IMR-90 (cell line): ENCODE results near the gene PLTP. TPM values are rescaled to one million over a fixed set of nuclear protein-coding genes. Genes with fewer than 3 reads are reported as not detected.

Experiments used
- ATAC-seq: fragments of 200-7000 bp; cut with Tn5 transposase; 2 replicates; pipeline ENCODE4 v1.9.1; 2020; ENCODE audit warnings: low read depth, mild to moderate bottlenecking, moderate library complexity
- BruUV-seq: library from RNA; stranded (reverse); fragments of 400-500 nt; replicated peaks from 2 replicates; lab custom pipeline; 2021; lab: Mats Ljungman, UMichigan
- CTCF ChIA-PET: fragments of 300-600 bp; formaldehyde crosslinking; extraction: SDS; loops from one replicate; lab custom pipeline; 2021; ENCODE audit warnings: antibody characterized with exemption; lab: Yijun Ruan, JAX
- POLR2A ChIA-PET: fragments of 300-600 bp; sonication (Branson Sonifier 250); formaldehyde crosslinking; loops from one replicate; lab custom pipeline; 2022; ENCODE audit warnings: antibody characterized with exemption; ENCODE audit not compliant: unreplicated experiment; lab: Charles Lee
- DNase-seq: peaks from one replicate; pipeline ENCODE4 v3.0.0; 2013
- H2AFZ ChIP-seq: replicated peaks from 2 replicates; pipeline ENCODE3; 2013; ENCODE audit warnings: low read length, mild to moderate bottlenecking; ENCODE audit not compliant: poor library complexity
- H2AK5ac ChIP-seq: 2 replicates; pipeline ENCODE4 v1.6.1; 2013; ENCODE audit warnings: low read depth, low read length, inconsistent platforms
- H2AK9ac ChIP-seq: replicated peaks from 2 replicates; pipeline ENCODE3; 2013; ENCODE audit warnings: mild to moderate bottlenecking, low read depth, low read length, moderate library complexity; ENCODE audit not compliant: poor library complexity
- H2BK120ac ChIP-seq: 2 replicates; pipeline ENCODE4 v1.6.1; 2013; ENCODE audit warnings: low read depth, low read length, inconsistent platforms
- H2BK15ac ChIP-seq: 3 replicates; pipeline ENCODE4 v1.6.1; 2013; ENCODE audit warnings: low read depth, low read length, inconsistent platforms
- H2BK20ac ChIP-seq: 2 replicates; pipeline ENCODE4 v1.6.1; 2013; ENCODE audit warnings: low read depth, mild to moderate bottlenecking, inconsistent platforms, low read length, moderate library complexity
- H2BK5ac ChIP-seq: 2 replicates; pipeline ENCODE4 v1.6.1; 2013; ENCODE audit warnings: mild to moderate bottlenecking, low read depth, low read length, inconsistent platforms; ENCODE audit not compliant: poor library complexity, severe bottlenecking
- H3K14ac ChIP-seq: replicated peaks from 2 replicates; pipeline ENCODE4 v1.6.1; 2013; ENCODE audit warnings: low read depth, low read length, inconsistent platforms
- H3K18ac ChIP-seq: 2 replicates; pipeline ENCODE4 v1.6.1; 2013; ENCODE audit warnings: low read depth, low read length, control low read depth
- H3K23ac ChIP-seq: 2 replicates; pipeline ENCODE4 v1.6.1; 2013; ENCODE audit warnings: low read depth, low read length, inconsistent platforms
- H3K27ac ChIP-seq: 2 replicates; pipeline ENCODE4 v1.5.1; 2013; ENCODE audit warnings: mild to moderate bottlenecking, control low read depth, low read length; ENCODE audit not compliant: insufficient read depth
- H3K27me3 ChIP-seq: 2 replicates; pipeline ENCODE4 v1.6.1; 2013; ENCODE audit warnings: low read length; ENCODE audit not compliant: control insufficient read depth, insufficient read depth
- H3K36me3 ChIP-seq: 2 replicates; pipeline ENCODE4 v1.6.1; 2013; ENCODE audit warnings: low read length, mixed read lengths; ENCODE audit not compliant: control insufficient read depth, insufficient read depth
- H3K4ac ChIP-seq: 2 replicates; pipeline ENCODE4 v1.6.1; 2013; ENCODE audit warnings: low read depth, low read length, inconsistent platforms
- H3K4me1 ChIP-seq: 2 replicates; pipeline ENCODE4 v1.6.1; 2013; ENCODE audit warnings: low read length, mixed read lengths; ENCODE audit not compliant: control insufficient read depth, insufficient read depth
- H3K4me2 ChIP-seq: 2 replicates; pipeline ENCODE4 v1.6.1; 2013; ENCODE audit warnings: low read depth, mild to moderate bottlenecking, control low read depth, low read length, moderate library complexity
- H3K4me3 ChIP-seq: 2 replicates; pipeline ENCODE4 v1.5.1; 2013; ENCODE audit warnings: low read depth, mild to moderate bottlenecking, control low read depth, low read length, moderate library complexity; ENCODE audit not compliant: insufficient read depth
- H3K56ac ChIP-seq: 2 replicates; pipeline ENCODE4 v1.6.1; 2013; ENCODE audit warnings: low read length, inconsistent platforms; ENCODE audit not compliant: insufficient read depth; ENCODE audit errors: extremely low read depth
- H3K79me1 ChIP-seq, 2 experiments: 2 replicates each; pipeline ENCODE4 v1.6.1; 2013; ENCODE audit warnings: low read length in 2 of 2, inconsistent platforms in 1 of 2, low read depth in 1 of 2
- H3K9ac ChIP-seq: 2 replicates; pipeline ENCODE4 v1.6.1; 2013; ENCODE audit warnings: low read depth, low read length, control low read depth
- H3K9me1 ChIP-seq: 2 replicates; pipeline ENCODE4 v1.6.1; 2013; ENCODE audit warnings: low read length, inconsistent platforms; ENCODE audit not compliant: insufficient read depth
- H3K9me3 ChIP-seq: 2 replicates; pipeline ENCODE4 v1.6.1; 2013; ENCODE audit warnings: low read length; ENCODE audit not compliant: control insufficient read depth, insufficient read depth
- H4K20me1 ChIP-seq: 2 replicates; pipeline ENCODE4 v1.6.1; 2013; ENCODE audit warnings: low read length, inconsistent platforms; ENCODE audit not compliant: insufficient read depth
- H4K5ac ChIP-seq: 2 replicates; pipeline ENCODE4 v1.6.1; 2013; ENCODE audit warnings: mild to moderate bottlenecking, low read depth, low read length, control low read depth
- H4K8ac ChIP-seq, 2 experiments: 2 replicates each; pipeline ENCODE4 v1.6.1; 2013; ENCODE audit warnings: low read depth in 2 of 2, low read length in 2 of 2, control low read depth in 1 of 2, inconsistent platforms in 1 of 2
- H4K91ac ChIP-seq: 2 replicates; pipeline ENCODE4 v1.6.1; 2013; ENCODE audit warnings: low read depth, low read length, inconsistent platforms; ENCODE audit not compliant: insufficient read depth
- CHD1 ChIP-seq: IDR thresholded peaks from 2 replicates; pipeline ENCODE4 v1.6.1; 2012; ENCODE audit warnings: low read depth, low read length, improper control_type of control experiment
- FOS ChIP-seq: fragments of 150-350 bp; IDR thresholded peaks from 2 replicates; pipeline ENCODE4 v1.6.1; 2016; ENCODE audit warnings: low read depth, low read length
- MAZ ChIP-seq: IDR thresholded peaks from 2 replicates; pipeline ENCODE4 v1.6.1; 2012; ENCODE audit warnings: low read depth, mild to moderate bottlenecking, low read length, improper control_type of control experiment, moderate library complexity, borderline replicate concordance
- RFX5 ChIP-seq: IDR thresholded peaks from 2 replicates; pipeline ENCODE4 v1.8.0; 2012; ENCODE audit warnings: low read depth, mild to moderate bottlenecking, low read length, moderate library complexity
- USF2 ChIP-seq: fragments of 150-350 bp; IDR thresholded peaks from 2 replicates; pipeline ENCODE4 v1.6.1; 2017; ENCODE audit warnings: mild to moderate bottlenecking, antibody characterized with exemption, low read length, low read depth
- WGBS, 2 experiments: methylation state at CpG; one replicate each; pipeline versions ENCODE4 v1.1.5 to v1.1.7; 2013; ENCODE audit warnings: missing lambda C conversion rate in 2 of 2; ENCODE audit not compliant: insufficient read length in 1 of 2; ENCODE audit errors: extremely low coverage in 2 of 2; 5-methylcytosine and 5-hydroxymethylcytosine counted together
- dilution Hi-C: fragments of 300-500 bp; cut with HindIII; formaldehyde crosslinking; loops from one replicate; pipeline ENCODE4 v1.14.3; 2018; ENCODE audit warnings: low sequenced_read_pairs; ENCODE audit not compliant: unreplicated experiment
- in situ Hi-C: fragments of 300-500 bp; cut with MboI; formaldehyde crosslinking; loops from 3 replicates; pipeline ENCODE4 v1.14.3; 2019; ENCODE audit warnings: low sequenced_read_pairs, inconsistent platforms, mixed read lengths
- intact Hi-C: fragments of 100-400 bp; cut with micrococcal nuclease; formaldehyde crosslinking; loops from 2 replicates; pipeline ENCODE4 v1.10.0; 2022
- polyA plus RNA-seq, 3 experiments: library from polyadenylated mRNA; depleted of rRNA; stranded (reverse); fragments of >200 nt; gene quantifications; 2 replicates each; pipeline ENCODE4 v1.2.3, GENCODE V29; 2012; ENCODE audit warnings: low replicate concordance in 1 of 3
- total RNA-seq: library from RNA; depleted of rRNA; stranded (reverse); fragments of >200 nt; gene quantifications from 2 replicates; pipeline ENCODE4 v1.2.3, GENCODE V29; 2012

PLTP gene
- total and polyA plus RNA-seq, 2 of the 4 experiments (the other 2 are of a cell fraction): 5.4 to 55.8 TPM

DNA sequence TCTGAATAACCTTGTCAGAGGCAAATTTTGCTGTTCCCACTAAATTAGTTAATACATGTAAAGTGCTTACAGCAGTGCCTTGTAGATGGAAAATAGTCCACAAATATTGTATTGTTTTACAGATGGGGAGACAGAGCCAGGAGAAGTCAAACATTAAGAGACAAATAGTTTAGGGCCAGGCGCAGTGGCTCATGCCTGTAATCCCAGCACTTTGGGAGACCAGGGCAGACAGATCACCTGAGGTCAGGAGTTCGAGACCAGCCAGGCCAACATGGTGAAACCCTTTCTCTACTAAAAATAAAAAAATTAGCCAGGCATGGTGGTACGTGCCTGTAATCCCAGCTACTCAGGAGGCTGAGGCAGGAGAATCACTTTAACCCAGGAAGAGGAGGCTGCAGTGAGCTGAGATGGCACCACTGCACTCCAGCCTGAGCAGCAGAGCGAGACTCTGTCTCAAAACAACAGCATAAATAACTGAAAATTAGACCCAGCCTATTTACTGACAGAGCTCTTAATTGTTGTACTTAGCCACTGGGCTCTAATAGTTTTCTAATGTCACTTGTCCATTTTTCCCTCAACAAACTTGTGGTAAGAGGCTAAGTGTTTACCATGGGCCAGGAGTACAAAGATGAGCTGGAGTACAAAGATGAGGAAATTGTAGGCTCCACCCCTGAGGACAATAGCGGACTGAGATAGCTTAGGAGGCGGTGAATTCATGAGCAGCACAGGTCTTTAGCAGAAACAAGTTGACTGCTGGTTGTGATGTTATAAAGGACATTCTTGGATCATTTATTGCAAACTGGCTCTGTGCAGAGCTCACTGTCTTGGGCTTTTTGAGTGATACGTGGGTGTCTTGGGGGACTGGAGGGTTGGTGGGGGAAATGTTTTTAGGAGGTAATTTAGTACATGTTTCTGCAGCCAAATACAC lies 48.1 kb downstream of the PLTP start:
- H3K36me3 ChIP-seq: no peaks in the 10 kb centered on the region
- peaks cover 4% of the 10 kb centered on the region; the same call in 1 of the 2 replicates for H3K4me1 ChIP-seq
- H2AK5ac ChIP-seq: no peak overlapping the region
- no peak overlapping the region; the same call in 1 of the 2 replicates for H4K91ac ChIP-seq
- H3K23ac ChIP-seq: no peak overlapping the region
- CTCF ChIA-PET: no interaction called here
- H3K4ac ChIP-seq: no peak overlapping the region
- dilution Hi-C loops: no loop called here
- no peak overlapping the region for H2AK9ac ChIP-seq
- H3K27ac ChIP-seq: no peak overlapping the region
- TF ChIP-seq USF2 (no peak), FOS (no peak), MAZ (no peak), RFX5 (no peak), CHD1 (no peak)
- H3K56ac ChIP-seq: no peak overlapping the region
- H4K8ac ChIP-seq: no peak overlapping the region
- 80% methylated on average over 1 of the region's 7 CpGs; no CpG with 5 or more reads in 1 of the 2 experiments for WGBS, 2 experiments
- in situ Hi-C loops: no loop called here
- POLR2A ChIA-PET: no interaction called here
- H3K27me3 ChIP-seq: no peaks in the 10 kb centered on the region
- no peak overlapping the region for H2AFZ ChIP-seq
- H2BK20ac ChIP-seq: no peak overlapping the region
- DNase-seq (no peak), ATAC-seq (no peak)
- no peak overlapping the region for H3K9ac ChIP-seq
- no peak overlapping the region for H4K5ac ChIP-seq
- no peak overlapping the region for H2BK5ac ChIP-seq
- no peak overlapping the region for H2BK120ac ChIP-seq
- H2BK15ac ChIP-seq: no peak overlapping the region
- H3K4me3 ChIP-seq: no peak overlapping the region
- no peaks in the 10 kb centered on the region; the same call in 1 of the 2 replicates for H4K20me1 ChIP-seq
- H3K18ac ChIP-seq: no peak overlapping the region
- H3K9me3 ChIP-seq: no peaks in the 10 kb centered on the region
- H3K9me1 ChIP-seq: no peaks in the 10 kb centered on the region; the same call in 1 of the 2 replicates
- intact Hi-C loops: no loop called here
- peaks cover 16 to 24% of the 10 kb centered on the region in 2 experiments for H3K79me1 ChIP-seq
- H3K4me2 ChIP-seq: no peak overlapping the region
- no peak overlapping the region for H3K14ac ChIP-seq
- no TSS peak for BruUV-seq
